ENCODE results near the gene MCM9. TPM values are rescaled to one million over a fixed set of nuclear protein-coding genes. Genes with fewer than 3 reads are reported as not detected.

Gene MCM9
- total RNA-seq, 3 donors from 2014 or later (not counting 1 experiment from before 2014, with no cell fraction given): 45.2 to 53.4 (median 52.5) TPM

GRCh38 chr6:118905084-118905483 lies 29.9 kb downstream of the MCM9 start:
- no peaks in the 10 kb centered on the region for H3K27me3 Mint-ChIP-seq (ENCODE audit: low read depth in 2 of 2)
- H3K4me3 ChIP-seq (ENCODE audit: low read length): no peak overlapping the region
- intact Hi-C loops (cut with micrococcal nuclease): no loop called here
- H3K9me3 Mint-ChIP-seq: no peaks in the 10 kb centered on the region
- H3K27ac Mint-ChIP-seq: no peak overlapping the region
- no peak overlapping the region for H3K27ac ChIP-seq (ENCODE audit: low read length)
- H3K36me3 ChIP-seq (ENCODE audit: control insufficient read depth, insufficient read depth, low read length): peaks cover 70% of the 10 kb centered on the region
- H3K4me1 Mint-ChIP-seq: peaks cover 27 to 29% of the 10 kb centered on the region in 2 donors
- H3K27me3 ChIP-seq (ENCODE audit: control insufficient read depth, insufficient read depth, low read length): no peaks in the 10 kb centered on the region
- H3K36me3 Mint-ChIP-seq: peaks cover under 1% of the 10 kb centered on the region
- no peak for DNase-seq
- no peak overlapping the region for H3K4me3 Mint-ChIP-seq
- ATAC-seq: no peak
- no peaks in the 10 kb centered on the region for H3K4me1 ChIP-seq (ENCODE audit: control insufficient read depth, insufficient read depth, low read length)
- H3K9me3 ChIP-seq (ENCODE audit: control insufficient read depth, insufficient read depth, low read length): no peaks in the 10 kb centered on the region
- TF ChIP-seq CTCF (IDR thresholded peaks at IDR 0.05): no peak

- Histone ChIP-seq H3K27me3 (ENCODE audit: control insufficient read depth, insufficient read depth, low read length) (no peaks in the 10 kb centered on the region), H3K4me1 (ENCODE audit: control insufficient read depth, insufficient read depth, low read length) (no peaks in the 10 kb centered on the region), H3K4me3 (ENCODE audit: low read length) (no peak overlapping the region), H3K36me3 (ENCODE audit: control insufficient read depth, insufficient read depth, low read length) (peaks cover 69% of the 10 kb centered on the region), H3K27ac (ENCODE audit: low read length) (no peak overlapping the region), H3K9me3 (ENCODE audit: control insufficient read depth, insufficient read depth, low read length) (no peaks in the 10 kb centered on the region)
- intact Hi-C loops (cut with micrococcal nuclease): no loop called here
- Mint-ChIP-seq H3K4me3 (no peak overlapping the region), H3K27ac (peak overlapping the region; percentile 51 to 64), H3K27me3 (ENCODE audit: low read depth in 2 of 2) (no peaks in the 10 kb centered on the region), H3K9me3 (no peaks in the 10 kb centered on the region), H3K4me1 (peaks cover 39 to 41% of the 10 kb centered on the region in 2 donors), H3K36me3 (no peaks in the 10 kb centered on the region)
- no peak for ATAC-seq
- WGBS (ENCODE audit: insufficient coverage): 95% methylated on average over 5 of the region's 6 CpGs
- no peak for DNase-seq
- TF ChIP-seq CTCF (IDR thresholded peaks at IDR 0.05): no peak
Observed at GRCh38 chr6:118903691-118904090, 31.3 kb downstream of the MCM9 start.

- Histone ChIP-seq H3K27me3 (ENCODE audit: control insufficient read depth, insufficient read depth, low read length) (no peaks in the 10 kb centered on the region), H3K4me3 (ENCODE audit: low read length) (no peak overlapping the region), H3K27ac (ENCODE audit: low read length) (no peak overlapping the region), H3K9me3 (ENCODE audit: control insufficient read depth, insufficient read depth, low read length) (no peaks in the 10 kb centered on the region), H3K4me1 (ENCODE audit: control insufficient read depth, insufficient read depth, low read length) (no peaks in the 10 kb centered on the region), H3K36me3 (ENCODE audit: control insufficient read depth, insufficient read depth, low read length) (peaks cover 64% of the 10 kb centered on the region)
- no peaks in the 10 kb centered on the region for H3K27me3 Mint-ChIP-seq (ENCODE audit: low read depth in 2 of 2)
- no peaks in the 10 kb centered on the region for H3K9me3 Mint-ChIP-seq
- no peak overlapping the region for H3K4me3 Mint-ChIP-seq
- intact Hi-C loops (cut with micrococcal nuclease): no loop called here
- whole genome bisulfite sequencing (ENCODE audit: insufficient coverage): 90% methylated on average over 2 of the region's 2 CpGs
- ATAC-seq (no peak), DNase-seq (no peak)
- H3K27ac Mint-ChIP-seq: peak overlapping the region; percentile 51 to 64
- H3K36me3 Mint-ChIP-seq: no peaks in the 10 kb centered on the region
- TF ChIP-seq CTCF (IDR thresholded peaks at IDR 0.05): no peak
- peaks cover 41 to 43% of the 10 kb centered on the region in 2 donors for H3K4me1 Mint-ChIP-seq
Observed at GRCh38 chr6:118903138-118903537, 31.8 kb downstream of the MCM9 start.

- Histone ChIP-seq H3K9me3 (ENCODE audit: control insufficient read depth, insufficient read depth, low read length) (no peaks in the 10 kb centered on the region), H3K36me3 (ENCODE audit: control insufficient read depth, insufficient read depth, low read length) (peaks cover 60% of the 10 kb centered on the region), H3K4me3 (ENCODE audit: low read length) (no peak overlapping the region), H3K27ac (ENCODE audit: low read length) (no peak overlapping the region), H3K4me1 (ENCODE audit: control insufficient read depth, insufficient read depth, low read length) (no peaks in the 10 kb centered on the region), H3K27me3 (ENCODE audit: control insufficient read depth, insufficient read depth, low read length) (no peaks in the 10 kb centered on the region)
- no peak for ATAC-seq
- no peaks in the 10 kb centered on the region for H3K36me3 Mint-ChIP-seq
- H3K27me3 Mint-ChIP-seq (ENCODE audit: low read depth in 2 of 2): no peaks in the 10 kb centered on the region
- no peak overlapping the region for H3K4me3 Mint-ChIP-seq
- peaks cover 45 to 47% of the 10 kb centered on the region in 2 donors for H3K4me1 Mint-ChIP-seq
- H3K27ac Mint-ChIP-seq: peak overlapping the region; percentile 51 to 64
- no peak for TF ChIP-seq CTCF (IDR thresholded peaks at IDR 0.05)
- H3K9me3 Mint-ChIP-seq: no peaks in the 10 kb centered on the region
- intact Hi-C loops (cut with micrococcal nuclease): no loop called here
- no peak for DNase-seq
Observed at GRCh38 chr6:118902726-118903125, 32.2 kb downstream of the MCM9 start.

Measured in natural killer cell (primary cell).